ENCODE measurements around the gene COL13A1. TPM values are rescaled to one million over a fixed set of nuclear protein-coding genes. Genes with fewer than 3 reads are reported as not detected.

Gene COL13A1
- polyA plus RNA-seq, 1 experiment, result 11.9 TPM

GRCh38 chr10:69767793-69768192 is 33.9 kb upstream of the COL13A1 start:
- Histone ChIP-seq H3K36me3 (ENCODE audit: control insufficient read depth, insufficient read depth, low read length) (no peaks in the 10 kb centered on the region), H3K4me3 (ENCODE audit: low read depth, low read length) (no peak overlapping the region), H3K27me3 (ENCODE audit: control insufficient read depth, insufficient read depth, low read length) (peaks cover 4% of the 10 kb centered on the region)
- ChIA-PET POLR2A (no interaction called here), CTCF (interaction anchor here (0.6 to 6.3 kb wide), 8 partner anchors 12 to 191 kb away, joined by 3 to 51 read pairs (median 4); partner anchors contain the start of gene COL13A1)
- DNase-seq (ENCODE audit: low read depth), result no peak
- TF ChIP-seq CTCF (IDR thresholded peaks at IDR 0.05; ENCODE audit: insufficient read depth, low read depth, low read length), result no peak

GRCh38 chr10:69768386-69768785 is 33.3 kb upstream of the COL13A1 start:
- H3K4me3 ChIP-seq (ENCODE audit: low read depth, low read length), result no peak overlapping the region
- H3K36me3 ChIP-seq (ENCODE audit: control insufficient read depth, insufficient read depth, low read length), result no peaks in the 10 kb centered on the region
- no peak for DNase-seq (ENCODE audit: low read depth)
- no peak for TF ChIP-seq CTCF (IDR thresholded peaks at IDR 0.05; ENCODE audit: insufficient read depth, low read depth, low read length)
- ChIA-PET CTCF (interaction anchor here (0.9 to 6.3 kb wide), 7 partner anchors 12 to 190 kb away, joined by 3 to 51 read pairs (median 6); partner anchors contain the start of gene COL13A1), POLR2A (no interaction called here)
- peaks cover 4% of the 10 kb centered on the region for H3K27me3 ChIP-seq (ENCODE audit: control insufficient read depth, insufficient read depth, low read length)

GRCh38 chr10:69769395-69769992 is 32.2 kb upstream of the COL13A1 start:
- POLR2A ChIA-PET, result interaction anchor here (0.6 to 0.7 kb wide), 2 partner anchors 13 to 41 kb away, joined by 5 read pairs; no protein-coding TSS in a partner anchor
- Histone ChIP-seq H3K4me3 (ENCODE audit: low read depth, low read length) (no peak overlapping the region), H3K36me3 (ENCODE audit: control insufficient read depth, insufficient read depth, low read length) (no peaks in the 10 kb centered on the region), H3K27me3 (ENCODE audit: control insufficient read depth, insufficient read depth, low read length) (peaks cover 4% of the 10 kb centered on the region)
- peak; percentile 55 for DNase-seq (ENCODE audit: low read depth)
- no peak for TF ChIP-seq CTCF (IDR thresholded peaks at IDR 0.05; ENCODE audit: insufficient read depth, low read depth, low read length)
- CTCF ChIA-PET, result interaction anchor here (0.7 to 6.3 kb wide), 8 partner anchors 18 to 189 kb away, joined by 3 to 51 read pairs (median 8); no protein-coding TSS in a partner anchor

GRCh38 chr10:69772933-69773704 is 28.6 kb upstream of the COL13A1 start:
- ChIA-PET CTCF (interaction anchor here (0.6 to 6.3 kb wide), 7 partner anchors 11 to 188 kb away, joined by 3 to 51 read pairs (median 4); no protein-coding TSS in a partner anchor), POLR2A (no interaction called here)

More at GRCh38 chr10:69772933-69773704, 28.6 kb upstream of the COL13A1 start:
- no peak for TF ChIP-seq CTCF (IDR thresholded peaks at IDR 0.05; ENCODE audit: insufficient read depth, low read depth, low read length)
- no peak for DNase-seq (ENCODE audit: low read depth)
- H3K4me3 ChIP-seq (ENCODE audit: low read depth, low read length), result no peak overlapping the region
- peaks cover 4% of the 10 kb centered on the region for H3K27me3 ChIP-seq (ENCODE audit: control insufficient read depth, insufficient read depth, low read length)
- H3K36me3 ChIP-seq (ENCODE audit: control insufficient read depth, insufficient read depth, low read length), result no peaks in the 10 kb centered on the region

Data from BJ (cell line).